Esophagus squamous epithelium (tissue), 4 donors: ENCODE data around the gene CUTC.

Experiments
- POLR2A ChIP-seq, 4 donors: fragments of 450-650 bp; IDR thresholded peaks; one replicate each; pipeline ENCODE4 v1.6.1; 2017; ENCODE audit warnings: antibody characterized with exemption in 4 of 4, mild to moderate bottlenecking in 4 of 4, moderate library complexity in 3 of 4
- TF ChIP-seq, protein P1 (sequence below), 6 experiments: fragments of 450-650 bp in 4 of 6; fragments of 200-600 bp in 2 of 6; sonication (generic) in 2 of 6; IDR thresholded peaks; one replicate each; pipeline ENCODE4 v1.5.1; 2016 to 2019; ENCODE audit warnings: antibody characterized with exemption in 6 of 6, mild to moderate bottlenecking in 4 of 6, moderate library complexity in 4 of 6

DNA sequence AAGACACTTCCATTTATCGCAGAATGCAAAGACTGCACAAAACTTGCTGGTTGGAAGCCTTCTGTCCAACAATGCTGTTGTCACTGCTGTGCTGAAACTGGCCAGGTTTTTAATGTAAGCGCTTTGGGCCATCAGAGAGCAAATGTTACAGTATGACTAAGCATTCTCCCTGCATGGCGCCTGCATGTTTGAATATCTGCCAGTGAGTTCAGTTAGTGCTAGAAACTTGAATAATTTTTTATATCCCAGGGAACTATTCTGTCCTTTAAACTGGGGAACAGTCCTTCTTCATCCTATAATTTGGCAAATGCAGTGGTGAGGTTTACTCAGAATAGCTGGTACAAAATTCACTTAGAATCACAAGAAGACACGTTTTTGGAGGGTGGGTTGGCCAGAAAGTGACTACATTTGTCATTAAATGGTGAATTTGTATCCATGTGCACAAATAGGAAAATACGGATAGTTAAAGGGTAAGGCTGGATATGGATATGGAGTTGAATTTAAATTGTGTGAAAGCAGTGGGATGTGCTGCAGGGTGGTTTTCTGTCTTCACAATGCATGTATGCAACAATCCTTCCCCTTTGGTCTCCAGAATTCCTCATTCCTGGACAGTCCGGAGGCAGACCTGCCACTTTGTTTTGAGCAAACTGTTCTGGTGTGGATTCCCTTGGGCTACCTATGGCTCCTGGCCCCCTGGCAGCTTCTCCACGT lies 52.1 kb downstream of the CUTC start:
- TF ChIP-seq, protein P1, sequence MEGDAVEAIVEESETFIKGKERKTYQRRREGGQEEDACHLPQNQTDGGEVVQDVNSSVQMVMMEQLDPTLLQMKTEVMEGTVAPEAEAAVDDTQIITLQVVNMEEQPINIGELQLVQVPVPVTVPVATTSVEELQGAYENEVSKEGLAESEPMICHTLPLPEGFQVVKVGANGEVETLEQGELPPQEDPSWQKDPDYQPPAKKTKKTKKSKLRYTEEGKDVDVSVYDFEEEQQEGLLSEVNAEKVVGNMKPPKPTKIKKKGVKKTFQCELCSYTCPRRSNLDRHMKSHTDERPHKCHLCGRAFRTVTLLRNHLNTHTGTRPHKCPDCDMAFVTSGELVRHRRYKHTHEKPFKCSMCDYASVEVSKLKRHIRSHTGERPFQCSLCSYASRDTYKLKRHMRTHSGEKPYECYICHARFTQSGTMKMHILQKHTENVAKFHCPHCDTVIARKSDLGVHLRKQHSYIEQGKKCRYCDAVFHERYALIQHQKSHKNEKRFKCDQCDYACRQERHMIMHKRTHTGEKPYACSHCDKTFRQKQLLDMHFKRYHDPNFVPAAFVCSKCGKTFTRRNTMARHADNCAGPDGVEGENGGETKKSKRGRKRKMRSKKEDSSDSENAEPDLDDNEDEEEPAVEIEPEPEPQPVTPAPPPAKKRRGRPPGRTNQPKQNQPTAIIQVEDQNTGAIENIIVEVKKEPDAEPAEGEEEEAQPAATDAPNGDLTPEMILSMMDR (IDR thresholded peaks at IDR 0.05) = no peak
- TF ChIP-seq POLR2A (IDR thresholded peaks at IDR 0.05) = no peak
